Gastrocnemius medialis (tissue), 4 donors: ENCODE data around the gene HUNK.

ENCODE experiments used
- CTCF ChIP-seq, 5 experiments: fragments of 450-650 bp in 3 of 5; fragments of 200-600 bp in 2 of 5; sonication (generic) in 2 of 5; IDR thresholded peaks in 4 of 5; conservative IDR thresholded peaks in 1 of 5; 1 replicate in 4 of 5; 2 replicates in 1 of 5; pipeline ENCODE4 v1.5.1; 2016 to 2019; ENCODE audit warnings: antibody characterized with exemption in 5 of 5, mild to moderate bottlenecking in 3 of 5, moderate library complexity in 3 of 5
- POLR2A ChIP-seq, 2 donors: fragments of 450-650 bp; IDR thresholded peaks; one replicate each; pipeline ENCODE4 v1.6.1; 2017; ENCODE audit warnings: antibody characterized with exemption in 2 of 2, mild to moderate bottlenecking in 2 of 2, moderate library complexity in 2 of 2

- TF ChIP-seq CTCF (IDR thresholded peaks at IDR 0.05 in 4 of 5, conservative IDR thresholded peaks at IDR 0.05 in 1 of 5): no peak
- no peak for TF ChIP-seq POLR2A (IDR thresholded peaks at IDR 0.05)
These were observed 119.6 kb downstream of the HUNK start for GRCh38 chr21:31992391-31992790.
